RCC 7860 (cell line): ENCODE data around the gene SLC25A17.
"Not testable (repeated sequence)": the region's sequence is repeated elsewhere in the genome, so short reads cannot be mapped to it uniquely, and the experiment has no call there.

Source experiments
- DNase-seq: peaks from one replicate; pipeline ENCODE4 v3.0.0-alpha.2; 2015; ENCODE audit warnings: low spot score
- FAIRE-seq: peaks from 2 replicates; lab custom pipeline; 2012; peaks lifted over from hg19 to GRCh38; lab: Jason Lieb, UNC

SLC25A17 gene

DNA sequence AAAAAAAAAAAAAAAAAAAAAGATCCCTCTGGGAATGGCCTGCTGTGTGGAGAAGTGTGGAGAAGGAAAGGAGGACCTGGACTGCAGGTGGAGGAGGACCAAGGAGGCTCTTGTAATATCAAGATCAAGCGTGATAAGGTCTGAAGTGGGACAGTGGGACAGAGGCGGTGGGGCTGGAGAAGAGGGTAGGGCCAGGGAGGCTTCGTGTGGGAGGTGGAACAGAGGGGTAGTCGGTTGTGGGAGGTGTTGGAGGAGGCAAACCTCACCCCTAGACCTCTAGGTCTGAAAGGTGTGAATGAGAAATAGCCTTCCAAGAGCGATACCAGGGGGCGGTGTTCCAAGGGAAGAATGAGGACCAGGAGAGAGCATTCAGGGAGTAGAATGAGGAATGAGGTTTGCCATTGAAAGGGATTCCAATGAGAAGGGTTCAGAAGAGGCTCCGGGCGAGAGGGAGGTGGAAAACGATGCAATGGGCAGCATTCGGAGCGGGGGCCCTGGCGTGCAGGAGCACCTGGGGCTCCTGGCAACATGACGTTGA is 95.7 kb downstream of the SLC25A17 start:
- FAIRE-seq: no peak
- DNase-seq: no peak

DNA sequence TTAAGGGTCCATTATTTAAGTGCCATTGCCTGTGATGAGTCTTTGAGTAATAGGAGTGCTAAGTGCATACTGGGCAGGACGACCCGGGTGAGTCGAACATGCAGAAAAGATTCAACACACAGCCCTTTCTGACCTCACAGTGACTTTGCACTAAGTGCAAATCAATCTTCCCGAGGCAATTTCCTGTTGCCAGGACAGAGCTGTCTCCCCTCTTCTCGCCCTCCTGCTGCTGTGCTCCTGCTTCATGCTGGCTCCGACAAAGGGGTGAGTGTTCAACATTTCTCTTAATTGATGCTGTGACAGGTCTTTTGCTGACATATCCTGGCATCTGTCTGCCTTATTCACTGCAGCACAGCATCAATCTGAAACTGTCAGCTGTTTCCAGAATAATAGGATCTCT is 97.9 kb downstream of the SLC25A17 start:
- FAIRE-seq (no peak), DNase-seq (peak; percentile 11)

- no peak for DNase-seq
These were observed 98.4 kb downstream of the SLC25A17 start for GRCh38 chr22:40720538-40721256.

GRCh38 chr22:40720156-40720537 is 99.0 kb downstream of the SLC25A17 start:
- not testable (repeated sequence) for DNase-seq, FAIRE-seq

More at GRCh38 chr22:40720538-40721256, 98.4 kb downstream of the SLC25A17 start:
- FAIRE-seq: no peak
